K562 (cell line): ENCODE data around the gene AMMECR1L. TPM values are rescaled to one million over a fixed set of nuclear protein-coding genes. Genes with fewer than 3 reads are reported as not detected.

Experiments used
- ATAC-seq: fragments of 200-7000 bp; cut with Tn5 transposase; 3 replicates; pipeline ENCODE4 v1.9.1; 2020; ENCODE audit warnings: moderate library complexity
- BruUV-seq: library from RNA; stranded (reverse); fragments of 400-500 nt; replicated peaks from 2 replicates; lab custom pipeline; 2021; lab: Mats Ljungman, UMichigan
- CTCF ChIA-PET: fragments of 300-600 bp; formaldehyde crosslinking; extraction: SDS; loops from one replicate; lab custom pipeline; 2021; ENCODE audit warnings: low intra/inter-chr PET ratio; lab: Yijun Ruan, JAX
- POLR2A ChIA-PET: fragments of 300-600, 350-650 bp; sonication (Branson Sonifier 250); formaldehyde crosslinking; extraction: SDS; loops from one replicate; lab custom pipeline; 2021; ENCODE audit warnings: antibody characterized with exemption, inconsistent platforms; lab: Yijun Ruan, JAX
- DNase-seq, 4 experiments: peaks; one replicate each; pipeline versions ENCODE4 v3.0.0 to v3.0.0-alpha.2; 2011 to 2018; ENCODE audit warnings: low spot score in 3 of 4, mixed read lengths in 3 of 4; ENCODE audit errors: extremely low read depth in 1 of 4
- FAIRE-seq: peaks from 2 replicates; lab custom pipeline; 2011; peaks lifted over from hg19 to GRCh38; lab: Jason Lieb, UNC
- H2AFZ ChIP-seq: 2 replicates; pipeline ENCODE4 v1.6.0; 2011; ENCODE audit warnings: low read depth, low read length, control low read depth, inconsistent platforms
- H3K27ac ChIP-seq: fragments of 200-600 bp; 3 replicates; pipeline ENCODE4 v1.8.0; 2011; ENCODE audit warnings: low read depth, mild to moderate bottlenecking, control low read depth, inconsistent platforms, low read length, moderate library complexity, mixed read lengths; ENCODE audit errors: extremely low read depth
- H3K27me3 ChIP-seq, 2 experiments: fragments of 300-600 bp in 1 of 2; 2 replicates in 1 of 2; 3 replicates in 1 of 2; pipeline versions ENCODE4 v1.6.0 to v1.8.0; 2011; ENCODE audit warnings: inconsistent platforms in 2 of 2, low read length in 2 of 2, mild to moderate bottlenecking in 1 of 2, mixed read lengths in 1 of 2, moderate library complexity in 1 of 2; ENCODE audit not compliant: control insufficient read depth in 2 of 2, insufficient read depth in 2 of 2
- H3K36me3 ChIP-seq: fragments of 300-600 bp; 3 replicates; pipeline ENCODE4 v1.8.0; 2011; ENCODE audit warnings: mild to moderate bottlenecking, low read length, inconsistent platforms; ENCODE audit not compliant: control insufficient read depth, insufficient read depth
- H3K4me1 ChIP-seq, 2 experiments: fragments of 200-600 bp in 1 of 2; replicated peaks in 1 of 2; 2 replicates in 1 of 2; 3 replicates in 1 of 2; pipeline versions ENCODE4 v1.5.1 to v1.8.0; 2011; ENCODE audit warnings: inconsistent platforms in 2 of 2, low read length in 2 of 2, mild to moderate bottlenecking in 1 of 2, mixed read lengths in 1 of 2, moderate library complexity in 1 of 2; ENCODE audit not compliant: control insufficient read depth in 2 of 2, insufficient read depth in 2 of 2
- H3K4me2 ChIP-seq: 2 replicates; pipeline ENCODE4 v1.6.1; 2011; ENCODE audit warnings: low read length, control low read depth, inconsistent platforms, mixed read lengths; ENCODE audit not compliant: insufficient read depth
- H3K4me3 ChIP-seq: fragments of 200-600 bp; sonication (generic), shearing (Covaris generic); 2 replicates; pipeline ENCODE4 v1.5.1; 2016; ENCODE audit warnings: control low read depth, inconsistent platforms
- H3K79me2 ChIP-seq: fragments of 200-600 bp; 3 replicates; pipeline ENCODE4 v1.8.0; 2011; ENCODE audit warnings: low read length, inconsistent platforms; ENCODE audit not compliant: control insufficient read depth, insufficient read depth
- H3K9ac ChIP-seq, 2 experiments: 2 replicates each; pipeline versions ENCODE4 v1.6.0 to v1.6.1; 2011; ENCODE audit warnings: low read depth in 2 of 2, low read length in 2 of 2, control low read depth in 1 of 2, inconsistent platforms in 1 of 2, mild to moderate bottlenecking in 1 of 2, mixed read lengths in 1 of 2; ENCODE audit not compliant: insufficient read depth in 1 of 2
- H3K9me1 ChIP-seq: one replicate; pipeline ENCODE4 v1.6.0; 2011; ENCODE audit warnings: inconsistent platforms, mild to moderate bottlenecking, low read length, moderate library complexity; ENCODE audit not compliant: control insufficient read depth, insufficient read depth
- H3K9me3 ChIP-seq: replicated peaks from 2 replicates; pipeline ENCODE4 v1.5.1; 2011; ENCODE audit warnings: low read depth, low read length, inconsistent platforms; ENCODE audit not compliant: control insufficient read depth, insufficient read depth
- H4K20me1 ChIP-seq: replicated peaks from 2 replicates; pipeline ENCODE4 v1.6.1; 2011; ENCODE audit warnings: low read length, inconsistent platforms, mixed read lengths; ENCODE audit not compliant: control insufficient read depth, insufficient read depth
- HDAC8 ChIP-seq: fragments of 450-650 bp; IDR thresholded peaks from 2 replicates; pipeline ENCODE4 v1.6.1; 2016; ENCODE audit warnings: mild to moderate bottlenecking, missing genetic modification characterization, moderate library complexity, missing compliant biosample characterization
- HDGF ChIP-seq: fragments of 450-650 bp; IDR thresholded peaks from 2 replicates; pipeline ENCODE4 v1.6.1; 2016
- POLR2AphosphoS5 ChIP-seq: IDR thresholded peaks from 2 replicates; pipeline ENCODE4 v1.6.1; 2011; ENCODE audit warnings: mild to moderate bottlenecking, low read depth, low read length, moderate library complexity; ENCODE audit not compliant: control insufficient read depth, insufficient read depth
- RBM25 ChIP-seq: fragments of 200-400 bp; formaldehyde crosslinking; IDR thresholded peaks from 2 replicates; pipeline ENCODE4 v1.6.1; 2018; ENCODE audit warnings: low read length, low read depth, moderate library complexity; ENCODE audit not compliant: severe bottlenecking
- RUNX1 ChIP-seq: sonication (generic); IDR thresholded peaks from 2 replicates; pipeline ENCODE4 v1.6.1; 2016; ENCODE audit warnings: antibody characterized with exemption, low read depth
- TOE1 ChIP-seq, 2 experiments: fragments of 450-650 bp in 1 of 2; sonication (generic) in 1 of 2; formaldehyde crosslinking in 1 of 2; IDR thresholded peaks; 2 replicates each; pipeline versions ENCODE4 v1.7.1 to v1.8.0; 2016 to 2022; ENCODE audit warnings: borderline replicate concordance in 2 of 2, mild to moderate bottlenecking in 2 of 2, antibody characterized with exemption in 1 of 2, inconsistent platforms in 1 of 2, low read depth in 1 of 2, missing genetic modification reagents in 1 of 2, moderate library complexity in 1 of 2
- WGBS: fragments of 100-300 bp; shearing (Covaris generic); methylation state at CpG from one replicate; pipeline ENCODE4 v1.1.6; 2016; ENCODE audit warnings: low coverage, mixed read lengths; ENCODE audit not compliant: insufficient coverage; ENCODE audit errors: missing lambda C conversion rate; 5-methylcytosine and 5-hydroxymethylcytosine counted together
- in situ Hi-C: fragments of 300-500 bp; cut with MboI; formaldehyde crosslinking; loops from 4 replicates; pipeline ENCODE4 v1.15.0; 2018; ENCODE audit warnings: inconsistent platforms, mixed read lengths
- intact Hi-C: fragments of 100-400 bp; cut with micrococcal nuclease; formaldehyde crosslinking; loops from 2 replicates; pipeline ENCODE4 v1.14.2; 2022
- polyA plus RNA-seq, 8 experiments: library from polyadenylated mRNA; depleted of rRNA in 4 of 8; stranded (reverse) in 5 of 8; unstranded in 3 of 8; fragments of >200 nt; fragmentation: Nextera tagmentation in 2 of 8; fragmentation: Illumina TruSeq in 1 of 8; extraction: Ambion mirVana in 2 of 8; extraction: Trizol in 1 of 8; gene quantifications; 2 replicates each; pipeline versions ENCODE4 v1.2.1 to v1.2.3, GENCODE V29; 2011 to 2014; ENCODE audit warnings: inconsistent platforms in 1 of 8, missing spikeins in 1 of 8
- total RNA-seq, 7 experiments: library from RNA; depleted of rRNA in 6 of 7; stranded (reverse); fragments of >200 nt in 6 of 7; fragmentation: Illumina TruSeq in 2 of 7; extraction: Trizol in 2 of 7; gene quantifications; 2 replicates each; pipeline versions ENCODE4 v1.2.1 to v1.2.3, GENCODE V29; 2011 to 2021; ENCODE audit warnings: low replicate concordance in 1 of 7

Gene AMMECR1L
- total and polyA plus RNA-seq, 9 of the 15 experiments (the other 6 are each of a cell fraction or from before 2014, with no cell fraction given): 3.7 to 15.3 (median 9.1) TPM

DNA sequence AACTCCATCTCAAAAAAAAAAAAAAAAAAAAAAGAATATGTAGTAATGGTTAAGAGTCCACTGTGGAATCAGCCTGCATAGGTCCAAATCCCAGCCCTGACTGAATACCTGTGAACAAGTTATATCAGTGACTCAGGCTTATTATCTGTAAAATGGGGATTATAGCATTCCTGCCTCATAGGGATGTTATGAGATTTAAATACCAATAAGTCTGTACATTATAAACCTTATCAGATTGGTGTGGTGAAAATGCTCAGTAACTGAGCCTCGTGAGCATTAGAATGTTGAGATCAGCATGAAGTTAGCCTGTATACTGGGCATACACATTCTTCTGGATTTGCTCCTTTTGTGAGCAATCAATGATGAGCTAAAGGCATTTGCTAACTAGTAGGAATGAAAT is 3.0 kb upstream of the AMMECR1L start:
- Histone ChIP-seq H4K20me1 (no peaks in the 10 kb centered on the region; the same call in 1 of the 2 replicates), H3K4me2 (no peak overlapping the region), H3K9me1 (no peaks in the 10 kb centered on the region), H3K79me2 (peaks cover 22% of the 10 kb centered on the region), H3K27ac (no peak overlapping the region), H3K9me3 (no peaks in the 10 kb centered on the region), H3K27me3 (no peaks in the 10 kb centered on the region), H3K36me3 (peaks cover 8% of the 10 kb centered on the region; the same call in 2 of the 3 replicates), H3K9ac (no peak overlapping the region), H3K4me3 (no peak overlapping the region), H2AFZ (no peak overlapping the region), H3K4me1 (peaks cover 9 to 13% of the 10 kb centered on the region in 2 experiments; a peak in 3 of 5 replicates)
- BruUV-seq: no TSS peak
- no peak for DNase-seq
- no peak for ATAC-seq
- no peak for FAIRE-seq
- 63% methylated on average over 1 of the region's 1 CpG for WGBS
- TF ChIP-seq RUNX1 (no peak), HDAC8 (no peak), HDGF (no peak), POLR2AphosphoS5 (no peak), RBM25 (peak; percentile 58), TOE1 (IDR thresholded peaks at IDR 0.05; ENCODE audit: borderline replicate concordance) (no peak), TOE1 (CRISPR knock-in tag; IDR thresholded peaks at IDR 0.05; ENCODE audit: borderline replicate concordance, low read depth) (no peak)
- in situ Hi-C loops: no loop called here
- ChIA-PET CTCF (no interaction called here), POLR2A (interaction anchor here (0.7 to 1.4 kb wide), 2 partner anchors 10 to 120 kb away, joined by 3 to 4 read pairs; no protein-coding TSS in a partner anchor)
- intact Hi-C loops: no loop called here
